Stomach (tissue), 4 donors: Measurements from ENCODE around the gene VANGL1.

ENCODE experiments used
- POLR2A ChIP-seq, 4 donors: fragments of 450-650 bp; IDR thresholded peaks; one replicate each; pipeline ENCODE4 v1.6.1; 2016; ENCODE audit warnings: antibody characterized with exemption in 4 of 4, control low read depth in 2 of 4, mild to moderate bottlenecking in 1 of 4, moderate library complexity in 1 of 4
- POLR2AphosphoS5 ChIP-seq, 3 donors: sonication (generic); formaldehyde crosslinking; IDR thresholded peaks; one replicate each; pipeline ENCODE4 v1.6.1; 2016; ENCODE audit warnings: antibody characterized with exemption in 3 of 3

GRCh38 chr1:115632251-115633026 lies 9.3 kb upstream of the VANGL1 start:
- TF ChIP-seq POLR2A (IDR thresholded peaks at IDR 0.05) (no peak), POLR2AphosphoS5 (IDR thresholded peaks at IDR 0.05) (no peak)
